Thymus (tissue), 11 donors: ENCODE data around the gene THTPA. TPM values are rescaled to one million over a fixed set of nuclear protein-coding genes. Genes with fewer than 3 reads are reported as not detected.
"Not testable (repeated sequence)": the region's sequence is repeated elsewhere in the genome, so short reads cannot be mapped to it uniquely, and the experiment has no call there.

ENCODE experiments used
- DNase-seq, 9 donors: peaks; one replicate each; pipeline ENCODE4 v3.0.0-alpha.2; 2013; ENCODE audit warnings: low spot score in 9 of 9, low read depth in 6 of 9, missing footprints in 1 of 9
- H3K27ac ChIP-seq, 2 donors: one replicate each; pipeline ENCODE4 v1.5.1; 2013; ENCODE audit warnings: control low read depth in 1 of 2, low read depth in 1 of 2, low read length in 1 of 2, mild to moderate bottlenecking in 1 of 2, moderate library complexity in 1 of 2
- H3K27me3 ChIP-seq, 2 donors: one replicate each; pipeline ENCODE4 v1.5.1; 2013; ENCODE audit warnings: low read length in 1 of 2; ENCODE audit not compliant: control insufficient read depth in 2 of 2, insufficient read depth in 1 of 2
- H3K36me3 ChIP-seq, 2 donors: one replicate each; pipeline ENCODE4 v1.5.1; 2013; ENCODE audit warnings: low read length in 1 of 2, mild to moderate bottlenecking in 1 of 2, moderate library complexity in 1 of 2; ENCODE audit not compliant: control insufficient read depth in 2 of 2, insufficient read depth in 2 of 2
- H3K4me1 ChIP-seq, 2 donors: one replicate each; pipeline ENCODE4 v1.5.1; 2013; ENCODE audit warnings: low read length in 2 of 2; ENCODE audit not compliant: control insufficient read depth in 2 of 2, insufficient read depth in 2 of 2
- H3K4me3 ChIP-seq, 2 donors: one replicate each; pipeline ENCODE4 v1.5.1; 2013; ENCODE audit warnings: low read length in 2 of 2, control low read depth in 1 of 2, mild to moderate bottlenecking in 1 of 2
- H3K9me3 ChIP-seq, 2 donors: one replicate each; pipeline ENCODE4 v1.5.1; 2013; ENCODE audit warnings: low read length in 1 of 2, mild to moderate bottlenecking in 1 of 2; ENCODE audit not compliant: control insufficient read depth in 2 of 2, insufficient read depth in 1 of 2
- WGBS: extraction: QIAGEN DNeasy Blood & Tissue Kit; methylation state at CpG from one replicate; pipeline ENCODE4 v1.1.7; 2013; 5-methylcytosine and 5-hydroxymethylcytosine counted together
- polyA plus RNA-seq: library from polyadenylated mRNA; stranded (reverse); fragments of 200-250 nt; gene quantifications from one replicate; pipeline ENCODE4 v1.2.3, GENCODE V29; 2013
- total RNA-seq: library from RNA; stranded (reverse); fragments of 120-200 nt; gene quantifications from one replicate; pipeline ENCODE4 v1.2.4, GENCODE V29; 2013
- donor health status: healthy.

THTPA gene
- total and polyA plus RNA-seq, 2 donors, result 6.7 to 8.8 TPM

DNA sequence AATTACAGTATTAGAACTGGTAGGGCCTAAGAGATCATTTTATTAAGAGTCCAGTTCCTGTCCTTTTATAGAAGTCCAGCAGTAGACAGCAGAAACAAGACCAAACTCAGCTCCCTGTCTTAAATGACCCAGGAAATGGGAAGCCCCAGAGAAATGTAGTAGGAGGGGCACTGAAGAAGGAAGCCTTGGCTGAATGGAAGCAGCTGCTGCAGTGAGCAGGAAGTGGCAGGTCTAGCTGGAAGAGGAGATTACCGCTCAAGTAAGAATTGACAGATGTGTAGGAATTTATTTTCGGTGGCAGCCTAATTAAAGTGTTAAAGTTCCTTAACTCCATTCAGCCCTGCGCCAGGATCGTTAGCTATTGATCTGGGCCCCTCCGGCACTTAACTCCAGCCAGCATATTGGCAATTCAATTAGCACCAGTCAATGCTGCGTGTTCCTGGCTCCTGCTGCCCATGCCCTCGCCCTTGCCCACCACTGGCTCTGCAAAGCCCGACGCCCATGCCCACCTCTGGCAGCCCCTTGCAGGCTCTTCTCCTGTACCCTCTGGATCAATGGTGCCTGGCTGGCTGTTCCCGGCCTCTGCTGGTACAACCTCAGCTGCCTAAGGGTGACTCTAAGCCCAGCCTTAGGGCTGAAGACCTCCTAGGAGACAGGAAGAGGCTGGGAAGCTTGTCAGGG, 25.6 kb upstream of the THTPA start:
- Histone ChIP-seq H3K27me3 (no peaks in the 10 kb centered on the region), H3K4me1 (peaks cover 0 to 16% of the 10 kb centered on the region in 2 donors), H3K9me3 (no peaks in the 10 kb centered on the region), H3K36me3 (no peaks in the 10 kb centered on the region), H3K4me3 (no peak overlapping the region), H3K27ac (no peak overlapping the region)
- DNase-seq, result peak in 1 of 9 donors; percentile 34
- WGBS, result 66% methylated on average over 10 of the region's 10 CpGs

DNA sequence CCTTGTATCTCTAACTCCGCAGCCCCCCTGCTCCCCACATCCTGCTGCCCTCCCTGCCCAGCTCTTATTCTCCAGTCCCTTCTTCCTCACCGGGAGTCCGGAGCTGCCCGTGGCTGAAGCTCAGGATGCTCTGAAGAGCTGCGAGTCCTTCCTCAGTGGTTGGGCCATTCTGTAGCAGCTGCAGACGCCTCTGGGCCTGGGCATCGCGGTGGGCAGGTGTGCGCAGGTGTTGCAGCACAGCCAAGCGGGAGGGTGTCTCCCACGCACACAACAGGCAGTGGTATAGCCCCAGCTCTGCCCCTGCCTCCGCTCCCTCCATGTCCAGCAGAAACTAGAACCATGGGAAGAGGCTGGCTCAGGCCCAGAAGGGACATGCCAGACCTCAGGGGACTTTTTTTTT, 24.7 kb upstream of the THTPA start:
- peaks cover 0 to 16% of the 10 kb centered on the region in 2 donors for H3K4me1 ChIP-seq
- 97% methylated on average over 12 of the region's 12 CpGs for WGBS
- no peak overlapping the region for H3K4me3 ChIP-seq
- H3K9me3 ChIP-seq, result no peaks in the 10 kb centered on the region
- H3K27ac ChIP-seq, result no peak overlapping the region
- no peaks in the 10 kb centered on the region for H3K36me3 ChIP-seq
- no peaks in the 10 kb centered on the region for H3K27me3 ChIP-seq
- no peak for DNase-seq

GRCh38 chr14:23532658-23533057, 23.4 kb upstream of the THTPA start:
- no peak overlapping the region for H3K4me3 ChIP-seq
- peaks cover 0 to 16% of the 10 kb centered on the region in 2 donors for H3K4me1 ChIP-seq
- H3K27ac ChIP-seq, result no peak overlapping the region
- DNase-seq, result peak in 1 of 9 donors; percentile 27
- WGBS, result 98% methylated on average over 7 of the region's 7 CpGs
- no peaks in the 10 kb centered on the region for H3K36me3 ChIP-seq
- no peaks in the 10 kb centered on the region for H3K27me3 ChIP-seq
- H3K9me3 ChIP-seq, result no peaks in the 10 kb centered on the region

- no peaks in the 10 kb centered on the region for H3K9me3 ChIP-seq
- DNase-seq, result no peak
Observed at GRCh38 chr14:23533652-23534435, 22.2 kb upstream of the THTPA start.

GRCh38 chr14:23535943-23536342, 20.1 kb upstream of the THTPA start:
- no peaks in the 10 kb centered on the region for H3K27me3 ChIP-seq
- DNase-seq, result no peak
- H3K27ac ChIP-seq, result no peak overlapping the region
- H3K4me1 ChIP-seq, result peaks cover 0 to 8% of the 10 kb centered on the region in 2 donors
- H3K9me3 ChIP-seq, result no peaks in the 10 kb centered on the region
- WGBS, result 97% methylated on average over 4 of the region's 4 CpGs
- no peak overlapping the region for H3K4me3 ChIP-seq
- H3K36me3 ChIP-seq, result no peaks in the 10 kb centered on the region

More at GRCh38 chr14:23533652-23534435, 22.2 kb upstream of the THTPA start:
- Histone ChIP-seq H3K4me3 (no peak overlapping the region), H3K27ac (no peak overlapping the region), H3K36me3 (no peaks in the 10 kb centered on the region), H3K4me1 (peaks cover 0 to 16% of the 10 kb centered on the region in 2 donors), H3K27me3 (no peaks in the 10 kb centered on the region)
- WGBS, result 97% methylated on average over 16 of the region's 16 CpGs

GRCh38 chr14:23536494-23536893, 19.6 kb upstream of the THTPA start:
- Histone ChIP-seq H3K36me3 (no peaks in the 10 kb centered on the region), H3K4me1 (peaks cover 0 to 8% of the 10 kb centered on the region in 2 donors), H3K4me3 (no peak overlapping the region), H3K9me3 (no peaks in the 10 kb centered on the region), H3K27me3 (no peaks in the 10 kb centered on the region), H3K27ac (no peak overlapping the region)
- WGBS, result over 99% methylated on average over 2 of the region's 2 CpGs
- DNase-seq, result no peak

DNA sequence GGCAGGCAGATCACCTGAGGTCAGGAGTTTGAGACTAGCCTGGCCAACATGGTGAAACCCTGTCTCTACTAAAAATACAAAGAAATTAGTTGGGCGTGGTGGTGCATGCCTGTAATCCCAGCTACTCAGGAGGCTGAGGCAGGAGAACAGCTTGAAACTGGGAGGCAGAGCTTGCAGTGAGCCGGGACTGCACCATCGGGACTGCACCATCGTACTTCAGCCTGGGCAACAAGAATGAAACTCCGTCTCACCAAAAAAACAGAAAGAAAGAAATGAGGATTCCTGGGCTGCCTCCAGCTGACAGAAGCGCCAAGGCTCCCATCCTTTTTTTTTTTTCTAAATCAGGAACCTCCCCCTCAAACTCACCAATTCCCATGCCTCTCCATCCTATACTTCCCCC, 19.2 kb upstream of the THTPA start:
- H3K4me3 ChIP-seq, H3K9me3 ChIP-seq, H3K27ac ChIP-seq, H3K36me3 ChIP-seq, H3K4me1 ChIP-seq, DNase-seq, H3K27me3 ChIP-seq: not testable (repeated sequence)
- WGBS, result 96% methylated on average over 6 of the region's 6 CpGs

GRCh38 chr14:23537351-23538049, 18.6 kb upstream of the THTPA start:
- H3K9me3 ChIP-seq, result no peaks in the 10 kb centered on the region
- DNase-seq, result no peak
- 44% methylated on average over 13 of the region's 13 CpGs for WGBS
- no peak overlapping the region for H3K27ac ChIP-seq
- H3K36me3 ChIP-seq, result no peaks in the 10 kb centered on the region
- H3K4me1 ChIP-seq, result peaks cover 0 to 6% of the 10 kb centered on the region in 2 donors
- no peaks in the 10 kb centered on the region for H3K27me3 ChIP-seq
- no peak overlapping the region for H3K4me3 ChIP-seq
